GM21447 (cell line): ENCODE data around the gene NXN.
"Not testable (repeated sequence)": the region's sequence is repeated elsewhere in the genome, so short reads cannot be mapped to it uniquely, and the experiment has no call there.

Experiments
- ATAC-seq: cut with Tn5 transposase; IDR thresholded peaks from one replicate; pipeline ENCODE4 v1.9.1; 2021; ENCODE audit not compliant: unreplicated experiment

Gene NXN

DNA sequence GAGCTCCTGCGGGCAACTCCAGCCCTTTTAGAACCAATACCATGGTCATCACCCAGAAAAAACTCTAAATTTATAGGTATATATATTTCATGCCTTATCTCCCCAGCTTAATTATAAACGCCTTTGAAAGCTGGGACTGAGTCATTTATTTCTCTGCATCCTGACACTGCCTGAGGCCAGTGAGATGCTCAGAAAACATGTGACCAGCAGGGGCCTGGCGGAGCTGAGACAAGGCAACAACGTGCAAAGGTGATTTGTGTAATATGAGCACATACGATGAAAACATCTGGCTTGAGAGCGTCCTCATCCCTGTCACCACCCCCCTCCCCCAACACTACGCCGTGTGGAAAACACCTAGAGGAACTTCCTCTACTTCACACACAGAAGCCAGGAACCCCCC is 22.7 kb downstream of the NXN start:
- no peak for ATAC-seq

DNA sequence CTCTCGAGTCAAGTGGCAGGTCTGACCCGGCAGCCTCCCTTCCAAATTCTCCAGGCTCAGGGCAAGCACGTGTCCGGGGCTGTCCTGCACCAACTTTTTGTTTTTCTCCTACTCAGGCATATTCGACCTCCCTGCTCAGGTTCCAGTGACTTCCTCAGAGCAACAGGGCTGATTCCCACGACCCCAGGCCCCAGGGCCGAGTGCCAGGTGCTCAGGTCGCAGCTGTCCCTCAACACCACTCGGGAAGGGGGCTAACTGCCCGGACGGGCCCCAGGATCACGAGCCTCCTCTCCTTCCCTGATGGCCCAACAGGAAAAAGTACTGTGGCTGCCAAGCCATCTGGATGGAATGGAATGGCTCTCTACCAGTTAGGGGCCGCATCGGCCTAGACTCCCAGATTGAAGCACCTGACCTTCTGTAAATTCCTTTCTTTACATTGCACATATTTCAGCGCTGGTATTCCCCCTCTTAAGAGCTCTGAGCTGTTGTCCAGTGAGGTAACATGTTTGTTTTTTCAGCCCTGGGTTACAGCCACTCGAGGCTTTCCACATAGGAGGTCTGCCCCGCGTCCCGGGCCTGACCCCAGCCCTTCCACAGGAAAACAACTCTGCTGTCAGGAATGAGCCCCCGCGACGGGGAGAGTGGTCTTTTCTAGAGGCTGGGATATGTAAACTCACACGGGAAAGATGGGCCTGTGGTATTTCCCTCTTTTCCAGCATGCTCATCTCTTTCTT is 25.0 kb downstream of the NXN start:
- no peak for ATAC-seq

DNA sequence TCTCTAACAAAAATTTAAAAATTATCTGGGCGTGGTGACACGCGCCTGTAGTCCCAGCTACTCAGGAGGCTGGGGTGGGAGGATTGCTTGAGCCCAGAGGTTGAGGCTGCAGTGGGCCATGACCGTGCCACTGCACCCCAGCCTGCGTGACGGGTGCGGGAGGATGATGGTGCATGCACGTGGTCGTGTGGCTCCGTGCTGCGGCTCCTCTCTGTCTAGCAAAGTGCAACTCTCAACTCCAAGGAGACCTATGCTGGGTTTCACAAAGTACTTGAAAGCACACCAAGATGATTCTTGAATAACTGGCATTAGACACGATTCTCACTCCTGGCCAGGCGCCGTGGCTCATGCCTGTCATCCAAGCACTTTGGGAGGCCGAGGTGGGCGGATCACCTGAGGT is 25.8 kb downstream of the NXN start:
- ATAC-seq: no peak

DNA sequence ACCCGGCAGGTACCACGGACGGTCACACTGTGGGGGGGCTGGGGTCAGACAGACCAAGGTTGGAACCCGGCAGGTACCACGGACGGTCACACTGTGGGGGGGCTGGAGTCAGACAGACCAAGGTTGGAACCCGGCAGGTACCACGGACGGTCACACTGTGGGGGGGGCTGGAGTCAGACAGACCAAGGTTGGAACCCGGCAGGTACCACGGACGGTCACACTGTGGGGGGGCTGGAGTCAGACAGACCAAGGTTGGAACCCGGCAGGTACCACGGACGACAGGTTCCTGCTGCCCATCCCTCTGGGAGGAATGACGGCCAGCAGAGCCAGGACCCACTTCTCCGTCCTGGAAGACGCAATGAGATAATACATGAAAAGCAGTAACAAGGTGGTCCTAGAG is 27.0 kb downstream of the NXN start:
- ATAC-seq: not testable (repeated sequence)

DNA sequence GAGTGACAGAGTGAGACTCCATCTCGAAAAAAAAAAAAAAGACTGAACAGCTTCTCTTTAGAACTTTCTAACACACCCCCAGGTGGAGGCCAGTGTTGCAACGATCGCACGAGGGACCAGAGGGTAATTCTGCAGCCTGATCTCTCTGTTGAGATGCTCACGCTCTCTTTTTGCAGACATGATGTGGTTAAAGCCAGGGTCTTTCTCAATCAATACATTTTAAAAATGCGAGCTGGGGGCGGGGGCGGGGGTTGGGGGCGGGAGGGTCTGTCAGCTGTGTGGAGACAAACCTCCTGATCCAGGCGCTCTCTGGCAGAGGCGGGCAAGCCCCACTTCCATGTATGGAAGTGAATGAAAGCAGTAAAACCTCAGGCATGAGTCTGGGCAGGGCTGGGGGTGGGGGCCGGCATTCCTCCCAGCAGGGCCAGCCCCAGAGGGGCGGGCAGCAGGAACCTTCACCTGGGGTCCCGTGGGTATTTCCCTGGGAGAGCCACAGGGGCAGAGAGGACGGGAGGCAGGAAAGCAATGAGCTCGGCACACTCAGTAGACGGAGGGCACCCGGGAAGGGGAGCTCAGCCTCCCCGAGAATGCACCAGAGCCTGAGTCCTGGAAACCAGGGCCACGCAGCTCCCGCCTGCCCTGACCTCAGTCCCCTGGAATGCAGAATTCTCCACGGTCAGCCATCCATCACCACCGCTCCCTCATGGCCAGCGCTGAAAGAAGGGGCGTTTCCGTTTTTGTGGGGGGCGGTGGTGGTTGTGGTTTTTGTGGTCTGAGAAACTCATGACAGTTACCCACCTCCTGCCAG is 28.0 kb downstream of the NXN start:
- ATAC-seq: no peak

DNA sequence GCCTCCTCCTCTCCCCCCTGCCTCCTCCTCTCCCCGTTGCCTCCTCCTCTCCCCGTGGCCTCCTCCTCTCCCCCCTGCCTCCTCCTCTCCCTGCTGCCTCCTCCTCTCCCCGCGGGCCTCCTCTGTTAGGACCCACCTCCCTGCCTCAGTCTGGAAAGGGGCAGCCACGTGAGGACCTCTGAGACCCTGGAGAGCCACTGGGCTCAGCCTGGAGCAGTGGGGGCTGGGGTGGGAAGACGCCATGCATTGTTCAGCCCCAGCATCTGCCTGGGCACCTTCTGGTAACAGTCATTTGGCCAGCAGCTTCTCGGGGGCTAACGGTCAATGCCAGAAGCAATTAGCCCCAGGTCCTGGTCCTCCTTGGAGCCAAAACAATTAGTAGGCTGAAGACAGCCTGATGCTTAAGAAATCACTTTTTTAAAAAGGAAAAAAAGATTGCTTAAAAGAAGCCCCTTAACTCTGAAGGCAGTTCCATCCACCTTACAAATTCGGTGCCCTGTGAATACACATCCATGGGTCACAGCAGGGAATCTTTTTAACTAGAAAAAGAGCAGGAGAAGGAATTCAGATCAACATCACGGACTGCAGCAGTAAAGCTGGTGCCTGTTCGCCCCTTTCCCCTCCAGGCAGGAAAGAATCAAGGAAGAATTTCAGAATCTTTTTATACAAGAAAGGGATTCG is 29.8 kb downstream of the NXN start:
- no peak for ATAC-seq

DNA sequence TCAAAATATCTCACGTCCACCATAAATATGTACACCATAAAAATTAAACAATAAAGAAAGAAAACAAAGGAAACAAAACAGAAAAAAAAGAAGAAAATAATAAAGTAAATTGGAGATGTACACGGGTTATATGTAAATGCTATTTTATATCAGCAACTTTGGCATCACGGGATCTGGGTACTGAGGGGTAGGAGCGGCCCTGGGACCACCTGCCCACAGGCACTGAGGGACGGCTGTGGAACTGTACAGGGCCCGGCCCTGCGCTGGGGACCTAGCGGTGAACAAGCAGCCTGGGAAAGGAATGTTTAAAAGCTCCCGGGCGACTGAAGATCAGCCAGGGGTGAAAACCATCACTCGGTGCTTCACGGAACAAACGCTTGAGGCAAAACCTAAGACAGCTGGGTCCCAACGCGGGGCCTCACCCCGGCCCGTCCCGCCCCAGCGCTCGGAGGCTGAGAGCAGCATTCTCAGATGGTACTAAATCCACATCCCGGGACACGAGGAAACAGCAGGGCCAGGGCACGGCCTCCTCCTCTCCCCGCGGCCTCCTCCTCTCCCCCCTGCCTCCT is 31.2 kb downstream of the NXN start:
- no peak for ATAC-seq

DNA sequence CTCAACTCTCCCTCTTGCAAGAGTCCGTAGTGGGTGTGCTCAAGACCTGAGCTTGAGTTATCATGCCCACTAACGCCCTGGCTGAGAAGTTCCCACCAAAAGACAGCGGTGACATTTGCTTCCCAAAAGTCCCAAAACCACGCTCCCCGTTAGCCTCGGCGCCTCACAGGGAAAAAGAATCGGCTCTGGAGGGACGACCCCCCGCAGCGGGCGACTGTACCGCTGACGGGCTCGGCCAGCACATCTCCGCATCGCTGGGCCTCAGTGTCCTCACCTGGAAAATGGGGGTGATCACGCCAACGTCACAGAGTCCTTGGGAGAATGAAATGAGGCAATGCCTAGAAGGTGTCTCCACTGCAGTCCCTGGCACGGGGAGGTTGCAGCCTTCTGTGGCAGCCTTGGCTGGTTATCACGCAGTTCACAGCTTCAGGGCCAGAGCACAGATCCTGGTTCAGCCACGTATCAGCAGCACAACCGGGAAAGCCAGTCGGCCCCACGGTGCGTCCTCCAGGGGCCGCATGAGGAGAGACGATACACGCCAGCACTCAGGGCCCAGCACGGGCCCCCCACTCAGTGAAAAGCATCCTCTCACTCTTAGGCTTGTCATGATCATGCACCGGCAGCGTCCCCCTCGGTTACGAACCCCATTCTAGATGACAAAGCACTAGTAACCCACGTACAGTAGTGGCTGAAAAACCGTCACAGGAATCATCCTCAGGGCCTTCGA is 32.9 kb downstream of the NXN start:
- ATAC-seq: no peak

DNA sequence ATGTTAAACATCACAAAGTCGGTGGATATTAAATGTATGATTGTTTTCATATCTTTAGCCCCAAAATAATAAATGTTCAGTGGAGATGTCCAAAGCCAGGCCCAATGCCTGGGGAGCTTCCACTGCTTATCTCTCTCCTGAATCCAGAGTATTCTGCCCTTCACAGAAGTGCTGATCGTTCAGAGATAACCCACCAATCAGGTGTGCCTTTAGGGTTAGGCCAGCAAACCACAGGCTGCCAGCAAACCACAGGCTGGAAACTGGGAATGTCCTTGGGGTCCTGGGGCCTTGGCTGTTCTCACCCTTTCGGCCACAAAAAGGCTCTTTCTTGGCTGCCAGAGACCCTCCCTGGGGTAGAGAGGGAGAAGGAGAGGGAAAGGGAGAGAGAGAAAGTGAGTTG is 33.9 kb downstream of the NXN start:
- no peak for ATAC-seq

DNA sequence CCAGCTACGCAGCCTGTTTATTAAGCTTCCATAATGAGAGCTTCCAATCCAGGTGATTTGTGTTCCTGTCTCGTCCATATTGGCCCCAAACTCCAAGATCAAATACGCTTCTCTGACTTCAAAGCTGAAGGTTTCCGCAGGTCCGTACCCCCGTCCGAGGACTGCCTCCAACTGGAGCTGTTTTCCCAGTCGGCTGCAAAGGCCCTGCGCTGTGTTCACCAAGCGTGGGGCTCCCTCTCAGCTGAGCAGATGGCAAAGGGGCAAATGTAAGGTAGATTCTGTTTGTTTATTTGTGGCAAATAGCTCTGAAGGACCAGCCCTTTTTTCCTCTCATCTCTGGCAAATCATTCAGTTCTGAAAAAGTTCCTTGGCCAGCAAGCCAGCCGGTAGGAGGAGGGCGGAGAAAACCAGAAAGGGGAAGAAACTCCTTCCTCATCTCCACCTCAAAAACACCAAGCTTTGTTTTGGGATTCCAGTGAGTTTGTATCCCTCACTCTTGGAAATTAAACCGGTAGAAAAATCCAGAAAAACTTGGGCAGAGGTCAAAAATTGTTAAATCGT is 35.2 kb downstream of the NXN start:
- no peak for ATAC-seq

DNA sequence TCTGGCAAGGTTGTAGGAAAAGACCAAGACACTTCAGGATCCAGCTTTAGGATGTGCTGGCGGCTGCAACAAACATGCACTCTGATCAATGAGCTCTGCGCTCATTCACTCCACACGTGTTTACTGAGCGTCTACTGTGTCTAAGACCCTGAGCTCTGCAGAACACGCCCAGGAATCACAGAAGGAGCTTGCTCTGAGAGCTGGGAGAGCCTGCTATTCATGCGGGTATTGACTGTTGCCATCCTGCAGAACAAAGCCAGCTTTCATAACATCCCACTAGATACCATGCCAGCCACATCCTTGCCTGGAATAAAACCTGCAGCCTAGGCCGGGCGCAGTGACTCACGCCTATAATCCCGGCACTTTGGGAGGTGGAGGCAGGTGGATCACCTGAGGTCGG is 44.1 kb downstream of the NXN start:
- ATAC-seq: no peak

DNA sequence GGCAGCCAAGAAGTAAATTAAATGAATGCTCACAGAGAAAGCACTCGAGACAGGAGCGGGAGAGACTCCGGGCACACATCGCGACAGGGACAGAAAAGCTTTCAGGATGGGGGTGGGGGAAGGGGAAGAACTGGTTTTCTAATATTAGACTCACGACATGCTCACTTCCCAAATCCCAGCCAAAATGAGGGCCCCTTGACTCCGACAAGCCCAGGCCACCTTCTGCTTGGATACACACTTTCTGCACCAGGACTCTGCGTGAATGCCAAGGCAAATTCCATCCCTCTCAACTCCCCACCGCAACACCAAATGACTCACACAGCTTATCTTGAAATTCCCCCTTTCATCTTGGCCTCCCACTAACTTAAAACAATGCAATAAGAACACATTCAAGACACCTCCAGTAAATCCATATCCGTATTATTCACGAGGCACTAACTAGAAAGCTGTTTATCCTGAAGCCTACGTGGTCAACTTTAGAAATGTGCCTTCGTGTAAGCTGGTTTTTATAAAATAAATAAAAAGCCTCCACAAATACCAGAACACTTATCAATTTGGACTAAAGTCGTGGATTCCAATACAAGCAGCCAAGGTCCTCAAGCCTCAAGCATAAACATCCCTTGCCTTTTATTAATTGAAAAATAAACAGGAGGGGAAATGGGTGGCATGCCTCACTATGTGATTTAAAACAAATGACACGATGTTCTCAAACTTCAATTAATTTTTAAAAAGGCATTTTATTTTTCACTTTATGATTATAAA is 46.1 kb downstream of the NXN start:
- no peak for ATAC-seq

DNA sequence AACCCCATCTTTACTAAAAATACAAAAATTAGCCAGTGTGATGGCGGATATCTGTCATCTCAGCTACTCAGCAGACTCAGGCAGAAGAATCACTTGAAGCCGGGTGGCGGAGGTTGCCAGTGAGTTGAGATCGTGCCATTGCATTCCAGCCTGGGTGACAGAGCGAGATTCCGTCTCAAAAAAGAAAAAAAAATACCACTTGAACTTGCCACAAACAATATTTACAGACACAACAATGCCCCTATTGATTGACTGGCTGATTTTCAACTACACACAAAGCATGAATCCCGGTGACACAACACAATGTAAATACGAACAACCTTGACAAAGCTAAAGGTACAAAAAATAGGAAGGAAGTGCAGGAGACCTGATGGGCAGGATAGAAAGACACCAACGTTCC is 49.3 kb downstream of the NXN start:
- ATAC-seq: no peak

DNA sequence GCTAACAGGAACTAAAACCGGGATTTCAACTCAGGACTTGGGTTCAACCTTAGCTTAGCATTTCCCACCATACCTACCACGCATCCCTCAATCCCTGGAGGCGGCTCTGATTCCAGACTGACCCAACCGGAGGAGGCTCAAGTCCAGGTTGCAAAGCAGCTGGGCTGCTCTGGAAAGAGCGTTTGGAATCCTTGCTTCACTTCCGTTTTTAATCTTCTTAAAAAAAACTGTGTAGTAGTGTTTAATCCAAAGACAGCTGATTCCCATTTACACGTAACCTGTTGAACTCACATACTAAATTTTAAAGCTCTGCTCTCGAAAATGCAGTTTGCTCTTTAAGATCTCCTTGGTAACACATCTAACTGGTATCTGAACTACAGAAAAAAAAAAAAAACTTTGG is 50.0 kb downstream of the NXN start:
- no peak for ATAC-seq

DNA sequence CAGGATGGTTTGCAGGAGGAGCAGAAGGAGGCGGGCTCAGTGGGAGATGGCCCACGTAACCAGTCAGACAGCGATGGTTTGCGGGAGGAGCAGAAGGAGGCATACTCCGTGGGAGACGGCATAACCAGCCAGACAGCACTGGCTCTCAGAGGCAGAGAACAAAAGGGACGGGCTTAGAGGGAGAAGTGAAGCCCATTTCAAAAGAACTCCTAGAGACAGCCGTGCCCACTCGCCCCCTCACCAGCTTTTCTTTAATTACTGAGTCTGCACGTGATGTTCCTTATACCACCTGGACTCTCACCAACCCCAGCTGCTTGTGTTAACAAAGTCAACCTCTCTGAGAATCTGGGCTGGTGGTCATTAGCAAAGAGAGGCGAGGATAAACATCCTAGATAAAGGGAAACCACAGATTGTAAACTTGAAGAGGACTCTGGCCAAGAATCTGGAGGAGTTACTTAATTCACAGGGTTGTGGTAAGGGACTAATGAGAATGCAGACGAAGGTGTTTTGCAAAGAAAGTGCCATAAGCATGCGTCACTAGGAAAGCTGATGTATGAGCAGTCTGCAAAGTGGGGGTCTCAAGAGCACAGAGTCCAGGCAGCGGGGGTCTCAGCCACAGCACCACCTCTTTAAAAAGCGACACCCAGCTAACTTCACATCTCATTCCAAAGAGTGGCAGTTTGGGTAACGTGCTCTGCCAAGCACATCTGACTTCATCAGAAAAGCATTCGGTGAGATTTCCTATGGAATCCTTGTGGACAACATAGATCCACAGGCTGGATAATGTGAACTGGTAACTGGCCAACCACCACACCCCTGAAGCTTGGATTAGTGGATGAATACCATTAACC is 51.7 kb downstream of the NXN start:
- no peak for ATAC-seq

DNA sequence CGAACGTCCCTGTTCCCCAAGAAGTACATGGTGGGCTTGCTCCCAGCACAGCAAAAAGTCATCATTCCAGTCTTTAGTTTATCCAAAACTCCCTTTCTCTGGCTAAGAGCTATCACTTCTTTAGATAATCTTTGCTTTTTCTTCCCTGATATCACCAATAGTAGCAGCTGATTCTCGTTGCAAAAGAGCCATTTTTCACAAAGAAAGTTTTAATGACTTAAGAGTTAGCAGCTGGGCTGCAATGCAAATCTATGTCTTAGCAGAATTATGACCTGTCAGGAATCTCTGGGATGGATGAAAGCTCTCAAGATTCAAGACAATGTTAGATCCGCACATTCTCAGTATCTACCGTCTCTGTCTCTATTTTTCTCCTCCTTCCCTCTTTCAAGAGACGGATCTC is 53.8 kb downstream of the NXN start:
- no peak for ATAC-seq

DNA sequence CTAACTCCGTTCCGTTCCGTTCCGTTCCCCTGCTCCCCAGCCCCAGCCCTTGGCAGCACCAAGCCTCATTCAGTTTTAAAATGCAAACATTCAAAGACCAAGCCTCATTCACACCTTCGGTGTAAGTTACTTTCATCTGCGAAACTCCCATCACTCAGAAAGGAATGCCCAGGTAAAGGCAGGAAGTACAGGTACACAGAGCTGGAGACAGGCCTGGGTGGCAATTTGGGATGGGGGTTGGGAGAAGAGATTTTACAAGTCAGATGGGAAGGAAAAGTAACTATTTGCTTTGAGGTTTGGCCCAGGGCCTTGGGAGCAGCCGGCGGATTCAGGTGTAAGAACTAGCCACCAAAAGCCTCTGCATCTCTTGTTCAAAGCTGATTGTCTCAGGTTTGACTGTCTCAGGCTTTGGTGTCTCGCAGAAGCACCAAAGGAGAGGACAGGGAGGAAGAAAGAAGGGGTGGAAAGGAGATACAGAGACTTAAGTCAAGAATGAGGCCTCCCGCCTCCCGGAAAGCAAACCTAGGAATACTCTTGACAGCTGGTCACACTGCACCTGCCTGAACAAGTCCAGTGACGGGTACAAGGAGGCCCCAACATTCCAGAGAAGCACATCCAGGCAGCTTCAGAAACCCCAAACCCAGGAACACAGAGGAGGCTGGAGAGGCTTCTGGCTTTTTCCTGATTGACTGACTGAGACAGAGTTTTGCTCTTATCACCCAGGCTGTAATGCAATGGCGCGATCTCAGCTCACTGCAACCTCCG is 54.7 kb downstream of the NXN start:
- no peak for ATAC-seq

DNA sequence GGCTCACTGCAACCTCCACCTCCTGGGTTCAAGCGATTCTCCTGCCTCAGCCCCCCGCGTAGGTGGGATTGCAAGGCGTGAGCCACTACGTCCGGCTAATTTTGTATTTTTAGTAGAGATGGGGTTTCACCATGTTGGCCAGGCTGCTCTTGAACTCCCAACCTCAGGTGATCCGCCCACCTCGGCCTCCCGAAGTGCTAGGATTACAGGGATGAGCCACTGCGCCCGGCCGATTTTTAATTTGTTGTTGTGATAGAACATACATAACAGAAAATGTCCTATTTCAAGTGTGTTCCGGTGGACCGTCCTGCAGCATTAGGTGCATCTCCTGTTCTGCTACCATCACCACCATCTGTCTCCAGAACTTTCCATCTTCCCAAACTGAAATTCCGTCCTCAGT is 55.3 kb downstream of the NXN start:
- ATAC-seq: not testable (repeated sequence)
